Type B pancreatic cell (in vitro differentiated cells): ENCODE data around the gene RNF150. TPM values are rescaled to one million over a fixed set of nuclear protein-coding genes. Genes with fewer than 3 reads are reported as not detected.

Experiments
- DNase-seq: peaks from one replicate; pipeline ENCODE4 v3.0.0; 2021; ENCODE audit warnings: mixed read lengths; ENCODE audit not compliant: unreplicated experiment; ENCODE audit errors: extremely low spot score
- H3K27ac Mint-ChIP-seq: 2 replicates; pipeline ENCODE4 v1.8.0; 2021; ENCODE audit warnings: mild to moderate bottlenecking, mixed read lengths
- H3K27me3 Mint-ChIP-seq: 2 replicates; pipeline ENCODE4 v1.8.0; 2021; ENCODE audit warnings: mixed read lengths
- H3K36me3 Mint-ChIP-seq: 2 replicates; pipeline ENCODE4 v1.8.0; 2021; ENCODE audit warnings: mixed read lengths
- H3K4me1 Mint-ChIP-seq: one replicate; pipeline ENCODE4 v1.8.0; 2021; ENCODE audit warnings: mixed read lengths; ENCODE audit not compliant: unreplicated experiment
- H3K4me3 Mint-ChIP-seq: 2 replicates; pipeline ENCODE4 v1.8.0; 2021; ENCODE audit warnings: mild to moderate bottlenecking, mixed read lengths
- H3K9me3 Mint-ChIP-seq: 2 replicates; pipeline ENCODE4 v1.8.0; 2021; ENCODE audit warnings: mixed read lengths
- CTCF ChIP-seq: fragments of 200-600 bp; sonication (generic); conservative IDR thresholded peaks from 2 replicates; pipeline ENCODE4 v1.5.0; 2021; ENCODE audit warnings: antibody characterized with exemption, mild to moderate bottlenecking
- total RNA-seq: library from RNA; stranded (reverse); gene quantifications from 2 replicates; pipeline ENCODE4 v1.2.1, GENCODE V29; 2021; ENCODE audit warnings: low replicate concordance

RNF150 gene
- total RNA-seq, 1 donor from 2014 or later = 34.0 TPM

- Mint-ChIP-seq H3K4me1 (peaks cover 11% of the 10 kb centered on the region), H3K27me3 (no peaks in the 10 kb centered on the region), H3K27ac (no peak overlapping the region), H3K4me3 (no peak overlapping the region), H3K9me3 (no peaks in the 10 kb centered on the region), H3K36me3 (peaks cover 4% of the 10 kb centered on the region)
- DNase-seq = no peak
- TF ChIP-seq CTCF = no peak
Observed at GRCh38 chr4:140971077-140971792, 162.0 kb downstream of the RNF150 start.

- Mint-ChIP-seq H3K27me3 (no peaks in the 10 kb centered on the region), H3K36me3 (peaks cover 4% of the 10 kb centered on the region), H3K4me1 (peaks cover 11% of the 10 kb centered on the region), H3K4me3 (no peak overlapping the region), H3K9me3 (no peaks in the 10 kb centered on the region), H3K27ac (no peak overlapping the region)
- no peak for DNase-seq
- no peak for TF ChIP-seq CTCF
Observed at GRCh38 chr4:140969296-140969695, 164.0 kb downstream of the RNF150 start.

GRCh38 chr4:140968371-140968770, 164.9 kb downstream of the RNF150 start:
- no peak overlapping the region for H3K27ac Mint-ChIP-seq
- no peaks in the 10 kb centered on the region for H3K27me3 Mint-ChIP-seq
- H3K4me3 Mint-ChIP-seq = no peak overlapping the region
- DNase-seq = no peak
- peaks cover 11% of the 10 kb centered on the region for H3K4me1 Mint-ChIP-seq
- no peak for TF ChIP-seq CTCF
- H3K9me3 Mint-ChIP-seq = no peaks in the 10 kb centered on the region
- peaks cover 4% of the 10 kb centered on the region for H3K36me3 Mint-ChIP-seq

GRCh38 chr4:140963883-140964282, 169.4 kb downstream of the RNF150 start:
- Mint-ChIP-seq H3K9me3 (no peaks in the 10 kb centered on the region), H3K4me3 (no peak overlapping the region), H3K4me1 (no peaks in the 10 kb centered on the region), H3K36me3 (peaks cover 4% of the 10 kb centered on the region), H3K27ac (no peak overlapping the region), H3K27me3 (no peaks in the 10 kb centered on the region)
- no peak for DNase-seq
- TF ChIP-seq CTCF = no peak

- H3K4me1 Mint-ChIP-seq = no peaks in the 10 kb centered on the region
Observed at GRCh38 chr4:140955641-140956040, 177.6 kb downstream of the RNF150 start.

More at GRCh38 chr4:140955641-140956040, 177.6 kb downstream of the RNF150 start:
- no peak for DNase-seq
- TF ChIP-seq CTCF = no peak
- Mint-ChIP-seq H3K4me3 (no peak overlapping the region), H3K27me3 (no peaks in the 10 kb centered on the region), H3K36me3 (peaks cover 10% of the 10 kb centered on the region), H3K27ac (no peak overlapping the region), H3K9me3 (peaks cover 7% of the 10 kb centered on the region)
